ENCODE measurements around the gene C1orf74.
"Not testable (repeated sequence)": the region's sequence is repeated elsewhere in the genome, so short reads cannot be mapped to it uniquely, and the experiment has no call there.

C1orf74 gene

DNA sequence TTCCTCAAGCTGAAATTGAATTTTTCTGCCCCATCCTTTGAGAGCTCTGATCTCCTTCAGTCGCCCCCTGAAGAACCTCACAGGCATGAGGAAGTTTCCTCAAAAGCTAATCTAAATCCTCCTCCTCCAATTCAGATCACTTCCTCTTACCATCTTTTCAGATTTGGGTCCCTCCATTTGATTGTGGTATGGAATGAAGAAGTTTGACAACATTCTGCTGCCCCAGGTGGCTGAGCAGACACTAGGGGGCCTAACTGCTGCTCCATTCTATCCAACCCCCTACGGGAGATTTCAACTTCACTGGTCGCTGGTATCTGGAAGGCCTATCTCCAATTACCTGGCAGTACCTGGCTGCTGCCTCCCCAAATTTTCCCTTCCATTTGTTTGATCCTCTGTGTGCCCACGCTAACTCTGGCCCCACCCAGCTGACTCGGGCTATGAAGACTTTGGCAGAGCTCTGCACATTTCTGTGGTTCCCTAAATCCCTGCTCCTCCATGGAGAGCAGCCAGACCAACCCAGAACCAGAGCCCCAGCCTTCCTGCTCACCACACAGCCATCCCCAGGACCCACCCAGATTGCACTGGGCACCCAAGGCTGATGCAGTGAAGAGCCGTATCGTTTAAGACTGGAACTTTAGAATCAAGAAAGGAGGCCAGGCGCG, 13.8 kb upstream of the C1orf74 start:
- FAIRE-seq, result no peak
- DNase-seq (ENCODE audit: insufficient read length, low spot score), result no peak
- TF ChIP-seq POLR2A (IDR thresholded peaks at IDR 0.05; ENCODE audit: low read depth, low read length), result no peak

- DNase-seq (ENCODE audit: insufficient read length, low spot score); FAIRE-seq: not testable (repeated sequence)
These were observed 9.4 kb upstream of the C1orf74 start for GRCh38 chr1:209793711-209794110.

DNA sequence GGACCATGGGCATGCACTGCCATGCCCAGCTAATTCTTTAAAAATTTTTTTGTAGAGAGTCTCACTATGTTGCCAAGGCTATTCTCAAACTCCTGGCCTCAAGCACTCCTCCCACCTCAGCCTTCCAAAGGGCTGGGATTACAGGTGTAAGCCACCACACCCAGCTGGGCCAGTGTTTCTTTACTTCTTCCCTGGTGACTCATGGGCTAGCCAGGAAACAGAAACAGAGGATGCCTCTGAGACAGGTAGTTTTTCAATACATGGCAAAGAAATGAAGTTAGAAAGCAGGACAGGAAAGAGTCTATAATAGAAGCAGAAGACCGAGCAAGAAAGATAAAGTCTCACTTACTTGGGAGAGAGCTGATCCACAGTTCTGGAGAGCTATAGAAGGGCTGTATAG, 7.6 kb upstream of the C1orf74 start:
- FAIRE-seq (no peak), DNase-seq (ENCODE audit: insufficient read length, low spot score) (no peak)
- TF ChIP-seq POLR2A (IDR thresholded peaks at IDR 0.05; ENCODE audit: low read depth, low read length), result no peak

GRCh38 chr1:209790286-209791193, 6.2 kb upstream of the C1orf74 start:
- no peak for TF ChIP-seq POLR2A (IDR thresholded peaks at IDR 0.05; ENCODE audit: low read depth, low read length)
- FAIRE-seq (no peak), DNase-seq (ENCODE audit: insufficient read length, low spot score) (no peak)

GRCh38 chr1:209789245-209789644, 4.9 kb upstream of the C1orf74 start:
- DNase-seq (ENCODE audit: insufficient read length, low spot score), result no peak
- no peak for FAIRE-seq
- TF ChIP-seq POLR2A (IDR thresholded peaks at IDR 0.05; ENCODE audit: low read depth, low read length), result no peak

DNA sequence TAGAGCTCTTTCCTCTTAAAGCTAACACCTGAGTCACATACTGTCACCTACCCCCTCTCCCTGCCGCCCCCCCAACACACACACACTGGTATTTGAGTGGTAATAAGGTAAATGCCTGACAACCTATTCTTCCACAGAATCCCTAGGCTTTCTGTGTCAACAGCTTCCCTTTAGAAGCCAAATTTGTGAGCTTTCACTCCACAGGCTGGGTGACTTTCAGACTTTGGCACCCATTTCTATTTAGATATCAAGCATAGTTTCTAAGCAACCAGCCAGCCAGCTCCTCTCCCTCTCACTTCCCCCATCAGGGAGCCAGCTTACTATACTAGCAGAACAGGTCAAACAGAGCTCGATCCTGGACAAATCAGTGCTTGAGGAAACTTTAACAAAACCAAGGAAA, 3.2 kb upstream of the C1orf74 start:
- no peak for FAIRE-seq
- DNase-seq (ENCODE audit: insufficient read length, low spot score), result no peak
- no peak for TF ChIP-seq POLR2A (IDR thresholded peaks at IDR 0.05; ENCODE audit: low read depth, low read length)

DNA sequence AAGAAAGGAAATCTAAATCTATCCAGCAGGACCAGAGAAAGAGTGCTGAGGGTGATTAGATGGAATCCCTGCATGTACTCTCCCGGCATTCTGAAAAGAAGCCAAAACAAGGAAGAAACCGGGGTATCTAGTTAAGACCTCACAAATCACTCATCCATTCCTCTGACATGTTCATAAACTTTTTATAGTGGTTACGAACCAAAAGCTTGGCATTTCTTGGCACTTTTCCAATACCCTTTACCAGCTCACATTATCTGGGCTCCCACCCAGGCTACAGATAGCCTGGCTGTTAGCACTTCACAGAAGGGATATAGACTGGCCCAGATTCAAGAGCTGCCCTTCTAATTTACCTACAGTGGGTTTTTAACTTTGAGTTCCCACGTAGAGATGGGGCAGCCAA, 1.8 kb upstream of the C1orf74 start:
- no peak for TF ChIP-seq POLR2A (IDR thresholded peaks at IDR 0.05; ENCODE audit: low read depth, low read length)
- DNase-seq (ENCODE audit: insufficient read length, low spot score) (no peak), FAIRE-seq (no peak)

DNA sequence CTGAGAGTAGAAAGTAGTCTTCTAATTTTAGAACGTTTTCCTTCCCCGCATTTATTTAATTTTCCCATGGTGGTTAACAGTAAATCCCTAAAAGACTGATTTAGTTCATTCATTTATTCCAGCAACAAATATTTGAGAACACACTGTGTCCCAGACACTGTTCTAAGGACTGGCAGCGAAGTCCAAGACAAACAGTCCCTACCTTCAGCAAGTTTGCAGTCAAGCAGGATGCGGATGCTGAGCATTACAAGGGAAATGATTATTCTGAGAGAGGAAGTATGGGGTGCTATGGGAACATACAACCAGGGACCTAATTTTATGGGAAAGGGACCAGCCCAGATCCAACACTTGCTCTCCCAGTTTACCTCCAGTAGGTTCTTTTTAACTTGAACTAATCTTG, 1.2 kb upstream of the C1orf74 start:
- TF ChIP-seq POLR2A (IDR thresholded peaks at IDR 0.05; ENCODE audit: low read depth, low read length), result no peak
- no peak for DNase-seq (ENCODE audit: insufficient read length, low spot score)
- FAIRE-seq, result no peak

- DNase-seq (ENCODE audit: insufficient read length, low spot score) (no peak), FAIRE-seq (no peak)
- no peak for TF ChIP-seq POLR2A (IDR thresholded peaks at IDR 0.05; ENCODE audit: low read depth, low read length)
These were observed 973 bp downstream of the C1orf74 start for GRCh38 chr1:209783386-209783785.

DNA sequence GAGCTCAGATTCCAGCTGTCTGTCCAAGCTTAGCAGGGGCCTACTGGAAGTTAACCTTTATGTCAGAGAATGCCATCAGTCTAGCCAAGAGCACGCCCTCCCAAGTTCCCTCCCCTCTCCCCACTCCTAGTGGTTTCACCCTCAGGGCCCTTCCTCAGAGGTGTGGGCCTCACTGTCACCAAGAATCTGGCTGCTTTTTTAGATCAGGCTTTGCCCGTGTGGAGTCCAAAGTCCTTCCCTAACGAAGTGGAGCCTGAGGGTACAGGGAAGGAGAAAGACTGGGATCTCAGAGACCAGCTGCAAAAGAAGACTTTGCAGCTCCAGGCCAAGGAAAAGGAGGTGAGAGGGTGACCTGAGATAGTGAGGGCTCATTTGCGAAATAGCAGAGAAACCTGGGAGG, 4.1 kb downstream of the C1orf74 start:
- FAIRE-seq (no peak), DNase-seq (ENCODE audit: insufficient read length, low spot score) (no peak)
- no peak for TF ChIP-seq POLR2A (IDR thresholded peaks at IDR 0.05; ENCODE audit: low read depth, low read length)

DNA sequence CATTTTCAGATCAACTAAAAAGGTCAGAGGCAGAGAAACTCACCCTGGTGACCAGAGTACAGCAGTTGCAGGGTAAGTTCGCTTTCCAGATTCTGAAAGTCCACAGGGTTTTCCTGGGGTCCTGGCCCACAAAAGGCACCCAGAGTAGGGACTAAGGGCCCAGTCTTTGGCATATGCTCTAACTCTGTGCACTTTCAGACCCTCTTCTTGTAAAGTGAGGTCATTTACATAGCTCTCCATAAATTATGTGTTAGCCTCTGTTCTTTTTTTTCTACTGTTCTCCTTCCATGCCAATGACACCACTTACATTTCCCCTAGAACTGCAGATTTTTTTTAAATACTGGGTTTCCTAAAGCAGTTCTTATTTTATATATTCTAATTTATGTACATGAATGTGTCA, 6.3 kb downstream of the C1orf74 start:
- no peak for TF ChIP-seq POLR2A (IDR thresholded peaks at IDR 0.05; ENCODE audit: low read depth, low read length)
- DNase-seq (ENCODE audit: insufficient read length, low spot score) (no peak), FAIRE-seq (no peak)

DNA sequence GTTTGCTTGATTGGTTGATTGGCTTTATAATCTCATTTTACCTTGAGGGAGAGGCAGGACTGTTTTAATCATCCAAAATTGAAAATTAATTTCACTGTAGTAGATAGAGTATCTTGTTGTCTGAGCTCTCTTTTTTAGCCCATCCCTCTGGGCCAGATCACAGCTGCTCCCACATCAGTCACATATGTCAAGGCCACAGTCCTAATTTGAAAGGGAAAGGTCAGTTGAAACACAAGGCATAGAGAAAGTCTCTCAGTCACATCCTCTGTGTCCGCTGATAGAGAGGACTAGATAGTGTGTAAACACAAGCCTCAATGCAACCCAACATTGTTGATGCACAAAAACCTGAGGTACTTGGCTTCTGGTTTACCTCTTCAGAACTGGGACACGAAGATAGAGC, 6.8 kb downstream of the C1orf74 start:
- FAIRE-seq (no peak), DNase-seq (ENCODE audit: insufficient read length, low spot score) (no peak)
- TF ChIP-seq POLR2A (IDR thresholded peaks at IDR 0.05; ENCODE audit: low read depth, low read length), result no peak

DNA sequence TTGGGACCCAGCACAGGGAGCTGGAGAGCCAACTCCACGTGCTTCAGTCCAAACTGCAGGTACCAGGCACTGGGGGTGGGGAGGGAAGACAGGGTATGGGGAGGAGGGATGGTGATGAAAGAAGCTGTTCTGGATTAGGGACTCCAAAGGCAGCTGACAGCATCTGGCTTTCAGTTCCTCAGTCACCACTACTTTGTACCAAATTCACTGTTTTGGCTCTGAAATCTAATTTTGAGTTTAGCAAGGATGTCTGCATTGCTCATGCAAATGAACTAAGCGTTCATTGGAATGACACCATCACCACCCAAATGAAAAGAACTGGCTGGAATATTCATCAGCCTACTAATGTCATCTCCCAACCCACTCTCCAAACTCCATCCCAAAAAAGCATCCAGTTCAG, 8.7 kb downstream of the C1orf74 start:
- FAIRE-seq, result no peak
- no peak for TF ChIP-seq POLR2A (IDR thresholded peaks at IDR 0.05; ENCODE audit: low read depth, low read length)
- no peak for DNase-seq (ENCODE audit: insufficient read length, low spot score)

- no peak for TF ChIP-seq POLR2A (IDR thresholded peaks at IDR 0.05; ENCODE audit: low read depth, low read length)
- no peak for FAIRE-seq
These were observed 9.8 kb downstream of the C1orf74 start for GRCh38 chr1:209774592-209774991.

GRCh38 chr1:209772126-209772525, 12.2 kb downstream of the C1orf74 start:
- no peak for FAIRE-seq
- no peak for TF ChIP-seq POLR2A (IDR thresholded peaks at IDR 0.05; ENCODE audit: low read depth, low read length)

More at GRCh38 chr1:209774592-209774991, 9.8 kb downstream of the C1orf74 start:
- DNase-seq (ENCODE audit: insufficient read length, low spot score), result no peak

More at GRCh38 chr1:209772126-209772525, 12.2 kb downstream of the C1orf74 start:
- DNase-seq (ENCODE audit: insufficient read length, low spot score), result no peak
